Neuron (in vitro differentiated cells): ENCODE data around the gene CDYL.

Experiments
- H2AFZ ChIP-seq: one replicate; pipeline ENCODE4 v1.6.1; 2013; ENCODE audit warnings: low read depth, mild to moderate bottlenecking, inconsistent platforms, low read length, moderate library complexity
- H3K27me3 ChIP-seq: one replicate; pipeline ENCODE4 v1.6.1; 2013; ENCODE audit warnings: low read length; ENCODE audit not compliant: insufficient read depth
- H3K36me3 ChIP-seq: one replicate; pipeline ENCODE4 v1.6.1; 2013; ENCODE audit warnings: low read length; ENCODE audit not compliant: insufficient read depth
- H3K4me1 ChIP-seq: one replicate; pipeline ENCODE4 v1.6.1; 2013; ENCODE audit warnings: low read length; ENCODE audit not compliant: insufficient read depth
- H3K4me3 ChIP-seq: 2 replicates; pipeline ENCODE4 v1.5.1; 2013; ENCODE audit warnings: mild to moderate bottlenecking, low read length, moderate library complexity
- H3K9me3 ChIP-seq: one replicate; pipeline ENCODE4 v1.6.1; 2013; ENCODE audit warnings: low read length

Gene CDYL

GRCh38 chr6:4776493-4777393, 539 bp downstream of the CDYL start:
- Histone ChIP-seq H3K36me3 (no peaks in the 10 kb centered on the region), H3K4me1 (peaks cover 13% of the 10 kb centered on the region), H2AFZ (no peak overlapping the region), H3K27me3 (peaks cover 31% of the 10 kb centered on the region), H3K9me3 (peaks cover 7% of the 10 kb centered on the region), H3K4me3 (peak overlapping the region; percentile 90)

- Histone ChIP-seq H3K36me3 (no peaks in the 10 kb centered on the region), H2AFZ (no peak overlapping the region)
These were observed 1.3 kb downstream of the CDYL start for GRCh38 chr6:4777394-4777935.

GRCh38 chr6:4778086-4778485, 1.9 kb downstream of the CDYL start:
- Histone ChIP-seq H2AFZ (no peak overlapping the region), H3K4me3 (peak overlapping the region; percentile 90), H3K4me1 (peaks cover 8% of the 10 kb centered on the region), H3K27me3 (peaks cover 22% of the 10 kb centered on the region), H3K36me3 (no peaks in the 10 kb centered on the region), H3K9me3 (peaks cover 9% of the 10 kb centered on the region)

More at GRCh38 chr6:4777394-4777935, 1.3 kb downstream of the CDYL start:
- Histone ChIP-seq H3K9me3 (peaks cover 9% of the 10 kb centered on the region), H3K27me3 (peaks cover 26% of the 10 kb centered on the region), H3K4me1 (peaks cover 13% of the 10 kb centered on the region), H3K4me3 (peak overlapping the region; percentile 90)

GRCh38 chr6:4780360-4780812, 4.2 kb downstream of the CDYL start:
- Histone ChIP-seq H3K4me1 (peaks cover 8% of the 10 kb centered on the region), H3K36me3 (no peaks in the 10 kb centered on the region), H3K4me3 (no peak overlapping the region), H2AFZ (no peak overlapping the region), H3K27me3 (peaks cover under 1% of the 10 kb centered on the region), H3K9me3 (peaks cover 9% of the 10 kb centered on the region)

- Histone ChIP-seq H3K9me3 (peaks cover 9% of the 10 kb centered on the region), H2AFZ (no peak overlapping the region), H3K27me3 (no peaks in the 10 kb centered on the region), H3K4me3 (no peak overlapping the region), H3K36me3 (no peaks in the 10 kb centered on the region), H3K4me1 (peaks cover 8% of the 10 kb centered on the region)
These were observed 5.2 kb downstream of the CDYL start for GRCh38 chr6:4781426-4781825.

GRCh38 chr6:4781967-4782575, 5.9 kb downstream of the CDYL start:
- no peak overlapping the region for H3K4me3 ChIP-seq
- H3K36me3 ChIP-seq: no peaks in the 10 kb centered on the region
- H3K9me3 ChIP-seq: peaks cover 12% of the 10 kb centered on the region
- peaks cover 8% of the 10 kb centered on the region for H3K4me1 ChIP-seq
- no peak overlapping the region for H2AFZ ChIP-seq
- no peaks in the 10 kb centered on the region for H3K27me3 ChIP-seq

GRCh38 chr6:4786996-4787395, 10.8 kb downstream of the CDYL start:
- no peak overlapping the region for H2AFZ ChIP-seq
- peaks cover 11% of the 10 kb centered on the region for H3K9me3 ChIP-seq
- H3K27me3 ChIP-seq: no peaks in the 10 kb centered on the region
- H3K4me1 ChIP-seq: no peaks in the 10 kb centered on the region
- H3K36me3 ChIP-seq: no peaks in the 10 kb centered on the region
- no peak overlapping the region for H3K4me3 ChIP-seq

- Histone ChIP-seq H3K4me1 (no peaks in the 10 kb centered on the region), H3K9me3 (peaks cover 9% of the 10 kb centered on the region), H3K4me3 (no peak overlapping the region), H3K27me3 (no peaks in the 10 kb centered on the region), H3K36me3 (no peaks in the 10 kb centered on the region), H2AFZ (no peak overlapping the region)
These were observed 12.3 kb downstream of the CDYL start for GRCh38 chr6:4788482-4788881.

- H3K36me3 ChIP-seq: no peaks in the 10 kb centered on the region
- no peaks in the 10 kb centered on the region for H3K4me1 ChIP-seq
- peaks cover 5% of the 10 kb centered on the region for H3K9me3 ChIP-seq
- H3K4me3 ChIP-seq: no peak overlapping the region
- H3K27me3 ChIP-seq: no peaks in the 10 kb centered on the region
- no peak overlapping the region for H2AFZ ChIP-seq
These were observed 12.9 kb downstream of the CDYL start for GRCh38 chr6:4788953-4789584.

GRCh38 chr6:4790158-4790899, 14.1 kb downstream of the CDYL start:
- H3K4me3 ChIP-seq: no peak overlapping the region
- H3K27me3 ChIP-seq: no peaks in the 10 kb centered on the region
- no peaks in the 10 kb centered on the region for H3K4me1 ChIP-seq
- no peak overlapping the region for H2AFZ ChIP-seq
- peaks cover 3% of the 10 kb centered on the region for H3K9me3 ChIP-seq
- H3K36me3 ChIP-seq: no peaks in the 10 kb centered on the region

GRCh38 chr6:4794140-4794707, 18.0 kb downstream of the CDYL start:
- Histone ChIP-seq H3K36me3 (no peaks in the 10 kb centered on the region), H2AFZ (no peak overlapping the region), H3K4me3 (no peak overlapping the region), H3K27me3 (no peaks in the 10 kb centered on the region), H3K4me1 (no peaks in the 10 kb centered on the region), H3K9me3 (peaks cover 2% of the 10 kb centered on the region)

GRCh38 chr6:4797587-4797986, 21.4 kb downstream of the CDYL start:
- Histone ChIP-seq H3K27me3 (no peaks in the 10 kb centered on the region), H2AFZ (no peak overlapping the region), H3K36me3 (no peaks in the 10 kb centered on the region), H3K9me3 (peaks cover 6% of the 10 kb centered on the region), H3K4me3 (no peak overlapping the region), H3K4me1 (no peaks in the 10 kb centered on the region)
